ENCODE measurements around the gene SLC66A3.

GRCh38 chr2:11220445-11220844, 65.2 kb downstream of the SLC66A3 start:
- no peak for TF ChIP-seq FOXK2 (IDR thresholded peaks at IDR 0.05)
- TF ChIP-seq CTBP1 (IDR thresholded peaks at IDR 0.05; ENCODE audit: borderline replicate concordance) = no peak
- no peak for TF ChIP-seq ARNT (IDR thresholded peaks at IDR 0.05)
- TF ChIP-seq SP1 (IDR thresholded peaks at IDR 0.05) = no peak
- TF ChIP-seq HDGF (IDR thresholded peaks at IDR 0.05; ENCODE audit: borderline replicate concordance) = no peak
- TF ChIP-seq PKNOX1 (IDR thresholded peaks at IDR 0.05) = no peak
- no peak for TF ChIP-seq ELF4 (IDR thresholded peaks at IDR 0.05)
- no peak for TF ChIP-seq ZNF384 (IDR thresholded peaks at IDR 0.05)
